LNCAP (cell line): Measurements from ENCODE around the gene SORCS2.

Experiments
- TF ChIP-seq, protein P1 (sequence below): fragments of 450-650 bp; IDR thresholded peaks from 2 replicates; pipeline ENCODE4 v1.5.1; 2017; ENCODE audit warnings: mild to moderate bottlenecking

SORCS2 gene

DNA sequence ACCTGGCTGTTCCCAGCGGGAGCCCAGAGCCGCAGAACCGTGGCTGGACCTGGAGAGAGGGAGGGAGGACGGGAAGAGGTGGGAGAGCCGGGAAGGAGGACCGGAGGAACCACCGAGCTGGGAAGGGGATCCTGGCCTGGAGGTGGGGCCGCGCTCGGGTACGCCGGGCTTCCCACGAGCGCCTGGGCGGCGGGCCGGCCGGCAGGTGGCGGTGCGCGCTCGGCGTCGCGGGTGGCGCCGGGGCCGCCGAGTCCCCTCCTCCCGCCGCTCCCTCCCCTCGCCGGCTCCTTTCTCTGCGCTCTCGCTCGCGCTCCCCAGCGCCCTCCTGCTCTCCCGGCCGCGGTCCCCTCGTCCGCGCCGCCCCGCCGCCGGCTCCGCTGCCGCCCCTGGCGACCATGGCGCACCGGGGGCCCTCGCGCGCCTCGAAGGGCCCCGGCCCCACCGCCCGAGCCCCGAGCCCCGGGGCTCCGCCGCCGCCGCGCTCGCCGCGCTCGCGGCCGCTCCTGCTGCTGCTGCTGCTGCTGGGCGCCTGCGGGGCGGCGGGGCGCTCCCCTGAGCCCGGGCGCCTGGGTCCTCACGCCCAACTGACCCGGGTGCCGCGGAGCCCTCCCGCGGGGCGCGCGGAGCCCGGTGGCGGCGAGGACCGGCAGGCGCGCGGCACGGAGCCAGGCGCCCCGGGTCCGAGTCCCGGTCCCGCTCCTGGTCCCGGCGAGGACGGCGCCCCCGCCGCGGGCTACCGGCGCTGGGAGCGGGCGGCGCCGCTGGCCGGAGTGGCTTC is at the start of gene SORCS2:
Gene SORCS2, plus strand, starts transcription at position 287 of the 778 bp plus-strand sequence.
- TF ChIP-seq, protein P1, sequence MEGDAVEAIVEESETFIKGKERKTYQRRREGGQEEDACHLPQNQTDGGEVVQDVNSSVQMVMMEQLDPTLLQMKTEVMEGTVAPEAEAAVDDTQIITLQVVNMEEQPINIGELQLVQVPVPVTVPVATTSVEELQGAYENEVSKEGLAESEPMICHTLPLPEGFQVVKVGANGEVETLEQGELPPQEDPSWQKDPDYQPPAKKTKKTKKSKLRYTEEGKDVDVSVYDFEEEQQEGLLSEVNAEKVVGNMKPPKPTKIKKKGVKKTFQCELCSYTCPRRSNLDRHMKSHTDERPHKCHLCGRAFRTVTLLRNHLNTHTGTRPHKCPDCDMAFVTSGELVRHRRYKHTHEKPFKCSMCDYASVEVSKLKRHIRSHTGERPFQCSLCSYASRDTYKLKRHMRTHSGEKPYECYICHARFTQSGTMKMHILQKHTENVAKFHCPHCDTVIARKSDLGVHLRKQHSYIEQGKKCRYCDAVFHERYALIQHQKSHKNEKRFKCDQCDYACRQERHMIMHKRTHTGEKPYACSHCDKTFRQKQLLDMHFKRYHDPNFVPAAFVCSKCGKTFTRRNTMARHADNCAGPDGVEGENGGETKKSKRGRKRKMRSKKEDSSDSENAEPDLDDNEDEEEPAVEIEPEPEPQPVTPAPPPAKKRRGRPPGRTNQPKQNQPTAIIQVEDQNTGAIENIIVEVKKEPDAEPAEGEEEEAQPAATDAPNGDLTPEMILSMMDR: peak; percentile 83

DNA sequence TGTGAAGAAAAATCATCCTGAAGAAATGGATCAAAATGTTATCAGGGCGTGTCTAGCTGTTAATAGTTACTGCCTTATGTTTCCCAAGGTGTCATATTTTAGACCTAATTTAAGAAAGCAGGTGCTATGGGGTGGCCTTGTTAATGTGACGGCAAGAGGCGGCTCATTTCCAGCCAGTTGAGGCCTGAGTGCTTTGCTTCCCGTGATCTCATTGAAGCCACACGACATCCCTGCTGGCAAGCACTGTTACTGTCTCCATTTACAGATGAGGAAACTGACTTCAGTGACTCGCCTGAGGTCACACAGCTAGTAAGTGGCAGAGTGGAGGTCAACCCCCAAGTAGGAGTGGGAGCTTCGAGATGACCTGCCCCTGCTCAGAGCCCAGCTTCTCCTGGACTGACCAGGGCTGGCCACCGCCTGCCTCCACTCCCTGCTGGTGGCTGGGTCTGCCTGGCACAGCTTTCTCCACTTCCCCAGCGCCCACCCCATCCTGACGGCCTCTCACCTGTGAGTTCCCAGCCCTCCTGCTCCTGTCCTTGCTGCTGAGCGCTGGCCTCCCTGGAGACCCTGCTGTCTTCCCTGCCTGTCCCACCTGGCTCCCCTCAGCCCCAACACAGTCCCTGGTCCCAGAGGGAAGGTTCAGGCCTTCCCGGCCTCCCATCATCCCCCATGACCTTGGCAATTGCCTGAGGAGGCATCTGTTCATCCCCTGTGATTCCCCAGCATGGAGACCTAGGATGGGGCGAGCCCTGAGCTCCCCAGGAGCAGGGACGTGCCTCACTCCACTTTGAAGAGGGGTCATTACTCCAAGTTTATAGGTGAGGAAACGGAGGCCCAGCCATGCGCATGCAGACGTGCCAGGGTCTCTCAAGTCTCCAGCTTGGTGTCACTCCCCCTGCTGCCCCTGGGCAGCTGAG is 47.7 kb upstream of the SORCS2 start:
- TF ChIP-seq, protein P1: no peak

DNA sequence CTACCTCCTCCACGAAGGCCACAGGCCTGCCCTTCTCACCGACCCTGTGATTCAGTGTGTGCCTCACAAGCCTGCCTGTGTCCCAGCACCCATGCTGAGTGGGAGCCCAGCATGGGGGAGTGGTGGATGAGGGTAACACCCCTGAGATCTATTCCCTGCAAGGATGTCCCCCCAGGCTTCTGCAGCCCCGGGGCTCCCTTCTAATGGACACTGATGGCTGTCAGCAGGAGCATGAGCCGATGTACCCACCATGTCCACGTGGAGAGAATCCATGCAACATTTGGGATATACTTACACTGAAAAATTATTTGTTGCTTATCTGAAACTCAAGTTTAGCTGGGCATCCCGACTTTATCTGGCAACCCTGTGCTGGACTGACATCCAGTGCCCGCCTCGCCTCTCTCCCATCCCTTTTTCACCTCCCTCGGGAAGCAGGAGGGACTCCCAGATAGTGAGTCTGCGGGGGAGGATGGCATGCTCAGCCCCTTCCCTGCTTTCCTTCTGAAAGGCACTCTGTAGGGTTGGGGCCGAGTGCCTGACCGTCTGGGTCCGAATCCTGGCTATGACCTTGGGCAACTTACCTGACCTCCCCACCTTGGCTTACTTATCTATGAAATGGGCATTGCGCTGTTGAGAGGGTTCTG is 46.9 kb upstream of the SORCS2 start:
- TF ChIP-seq, protein P1: no peak

DNA sequence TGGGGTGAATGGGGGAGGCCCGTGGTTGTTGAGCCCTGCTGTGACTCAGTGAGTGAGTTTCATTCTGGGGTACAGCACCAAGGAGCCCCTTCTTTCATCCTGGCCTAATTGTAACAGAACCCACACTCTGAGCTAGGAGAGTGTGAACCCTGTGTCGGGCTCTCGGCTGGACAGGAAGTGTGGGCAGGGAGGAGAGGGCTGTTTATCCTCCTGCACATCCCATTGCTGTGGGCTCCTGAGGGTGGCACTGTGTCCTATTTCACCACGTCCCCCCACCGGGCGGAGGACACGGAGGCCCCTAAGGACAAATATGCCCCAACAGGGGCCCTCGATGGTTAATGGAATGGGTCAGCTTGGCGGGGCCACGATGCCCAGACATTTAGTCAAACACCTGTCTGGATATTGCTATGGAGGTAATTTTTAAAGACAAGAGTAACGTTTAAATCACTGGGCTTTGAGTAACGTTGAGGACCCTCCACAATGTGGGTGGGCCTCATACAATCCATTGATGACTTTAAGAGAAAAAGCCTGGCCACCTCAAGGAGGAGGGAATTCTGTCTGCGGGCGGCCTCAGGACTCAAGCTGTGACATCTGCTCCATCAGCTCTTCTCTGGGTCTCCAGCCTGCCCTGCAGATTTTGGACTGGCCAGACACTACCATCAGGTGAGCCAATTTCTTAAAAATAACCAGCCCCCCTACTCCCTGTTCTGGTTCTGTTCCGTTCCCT is 46.1 kb upstream of the SORCS2 start:
- TF ChIP-seq, protein P1: no peak

DNA sequence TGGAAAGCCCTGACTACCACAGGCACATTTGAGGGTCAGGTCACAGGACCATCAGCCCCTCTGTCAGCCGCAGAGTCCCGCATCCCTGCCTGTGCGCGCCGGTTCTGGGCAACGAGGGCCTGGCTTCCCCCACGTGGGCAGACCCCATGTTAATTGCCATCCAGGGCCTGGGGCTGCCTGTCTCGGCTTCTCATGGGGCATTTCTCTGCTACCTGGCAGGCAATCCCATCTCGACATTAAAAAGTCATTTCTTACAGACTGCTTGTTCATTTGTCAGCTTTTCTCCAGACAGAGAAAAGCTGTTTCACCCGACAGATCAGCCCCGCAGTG is 45.6 kb upstream of the SORCS2 start:
- TF ChIP-seq, protein P1: no peak

DNA sequence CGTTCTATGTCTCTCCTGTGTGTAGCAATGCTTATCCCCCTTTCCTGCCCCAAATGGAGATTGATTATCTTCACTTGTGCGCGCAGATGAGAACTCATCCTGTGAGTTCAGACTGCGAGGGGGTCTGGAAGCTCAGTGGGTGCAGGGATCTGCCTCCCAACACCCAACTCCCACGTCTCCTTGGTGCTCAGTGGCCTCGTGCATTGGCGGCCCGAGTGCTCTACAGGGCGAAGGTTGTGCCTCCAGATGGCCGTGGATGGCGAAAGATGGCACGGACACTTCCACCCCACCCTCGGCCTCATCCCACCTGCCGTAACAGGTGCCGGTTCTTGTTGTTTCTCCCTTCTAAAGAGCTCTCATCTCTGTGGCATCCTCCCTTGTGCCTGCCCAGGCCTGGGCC is 45.1 kb upstream of the SORCS2 start:
- TF ChIP-seq, protein P1: no peak
